GF-D8 (cell line): Measurements from ENCODE around the gene HIRA.
"Not testable (repeated sequence)": the region's sequence is repeated elsewhere in the genome, so short reads cannot be mapped to it uniquely, and the experiment has no call there.

Experiments used
- DNase-seq: peaks from one replicate; lab custom pipeline; 2025; lab: John Stamatoyannopoulos, UW

Gene HIRA

DNA sequence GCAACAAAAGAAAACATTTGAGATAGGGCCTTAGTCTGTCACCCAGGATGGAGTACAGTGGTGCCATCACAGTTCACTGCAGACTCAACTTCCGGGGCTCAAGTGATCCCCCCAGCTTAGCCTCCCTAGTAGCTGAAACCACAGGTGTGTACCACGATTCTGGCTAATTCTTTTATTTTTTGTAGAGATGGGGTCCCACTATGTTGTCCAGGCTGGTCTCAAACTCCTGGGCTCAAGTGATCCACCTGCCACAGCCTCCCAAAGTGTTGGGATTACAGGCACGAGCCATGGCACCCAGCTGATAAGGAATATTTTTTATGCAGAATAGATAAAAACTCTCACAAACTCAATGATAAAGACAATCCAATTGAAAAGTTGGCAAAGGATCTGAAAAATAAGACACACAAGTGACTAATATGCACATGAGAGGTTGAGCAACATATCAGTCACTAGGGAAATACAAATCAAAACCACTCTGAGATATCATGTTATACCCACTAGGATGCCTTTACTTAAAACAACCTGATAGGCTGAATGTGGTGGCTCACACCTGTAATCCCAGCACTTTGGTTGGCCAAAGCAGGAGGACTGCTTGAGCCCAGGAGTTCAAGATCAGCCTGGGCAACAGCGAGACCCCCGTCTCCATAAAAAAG, 106.1 kb downstream of the HIRA start:
- no peak for DNase-seq

- not testable (repeated sequence) for DNase-seq
These were observed 108.1 kb downstream of the HIRA start for GRCh38 chr22:19323420-19323819.

DNA sequence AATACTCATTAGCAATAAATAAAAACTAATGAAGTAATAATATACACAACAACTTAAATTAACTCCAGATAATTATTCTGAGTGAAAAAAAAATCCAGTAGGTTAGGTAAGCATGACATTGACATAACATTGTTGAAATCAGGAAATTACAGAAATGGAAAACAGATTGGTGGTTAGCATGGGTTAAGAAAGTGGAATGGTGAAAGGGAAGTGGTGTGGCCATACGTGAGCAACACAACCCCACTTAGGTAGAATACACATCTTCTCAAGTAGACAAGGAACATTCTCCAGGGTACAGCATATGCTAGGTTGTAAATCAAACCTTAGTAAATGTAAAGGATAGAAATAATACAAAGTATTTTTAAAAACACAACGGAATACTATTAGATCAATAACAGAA, 109.8 kb downstream of the HIRA start:
- peak; percentile 78 for DNase-seq

GRCh38 chr22:19320136-19320535, 111.4 kb downstream of the HIRA start:
- DNase-seq, result not testable (repeated sequence)

DNA sequence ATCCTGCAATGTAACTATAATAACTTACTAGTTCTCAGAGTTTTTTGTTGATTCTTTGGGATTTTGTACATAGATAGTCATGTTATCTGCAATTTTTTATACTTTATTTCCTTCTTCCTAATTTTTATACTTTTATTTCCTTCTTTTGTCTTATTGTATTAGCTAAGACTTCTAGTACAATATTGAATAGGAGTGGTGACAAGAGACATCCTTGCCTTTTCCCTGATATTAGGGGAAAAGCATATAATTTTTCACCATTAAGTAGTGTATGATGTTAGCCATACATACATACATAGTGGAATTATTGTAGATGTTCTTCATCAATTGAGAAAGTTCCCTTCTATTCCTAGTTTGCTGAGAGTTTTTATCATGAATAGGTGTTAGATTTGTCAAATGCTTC, 112.3 kb downstream of the HIRA start:
- no peak for DNase-seq

DNA sequence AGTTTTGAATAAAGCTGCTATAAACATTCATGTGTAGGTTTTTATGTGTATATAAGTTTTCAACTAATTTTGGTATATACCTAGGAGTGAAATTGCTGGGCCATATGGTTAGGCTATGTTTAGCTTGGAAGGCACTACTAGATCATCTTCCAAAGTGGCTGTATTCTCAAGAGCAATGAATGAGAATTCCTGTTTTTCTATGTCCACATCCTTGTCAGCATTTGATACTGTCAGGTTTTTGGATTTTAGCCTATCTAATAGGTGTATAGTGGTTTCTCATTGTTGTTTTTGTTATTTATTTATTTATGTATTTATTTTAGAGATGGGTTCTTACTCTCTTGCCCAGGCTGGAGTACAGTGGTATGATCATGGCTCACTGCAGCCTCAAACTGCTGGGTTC, 113.7 kb downstream of the HIRA start:
- no peak for DNase-seq

- no peak for DNase-seq
These were observed 123.7 kb downstream of the HIRA start for GRCh38 chr22:19307872-19308271.

GRCh38 chr22:19306535-19306934, 125.0 kb downstream of the HIRA start:
- DNase-seq, result not testable (repeated sequence)

DNA sequence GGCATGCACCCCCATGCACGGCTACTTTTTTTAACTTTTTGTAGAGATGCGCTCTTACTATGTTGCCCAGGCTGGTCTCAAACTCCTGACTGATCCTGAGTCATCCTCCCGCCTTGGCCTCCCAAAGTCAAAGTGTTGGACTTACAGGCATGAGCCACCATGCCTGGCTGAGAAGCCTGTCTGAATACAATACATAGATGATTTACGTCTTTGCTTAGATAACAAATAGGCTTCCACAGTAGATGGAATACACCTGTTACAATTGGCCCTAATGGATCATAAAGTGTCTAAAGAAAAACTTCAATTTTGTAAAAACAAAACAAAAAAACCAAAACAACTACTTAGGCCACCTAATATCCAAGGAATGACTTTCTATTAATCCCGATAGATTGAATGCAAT, 127.0 kb downstream of the HIRA start:
- no peak for DNase-seq

GRCh38 chr22:19303785-19304184, 127.7 kb downstream of the HIRA start:
- DNase-seq, result no peak

GRCh38 chr22:19295733-19296132, 135.8 kb downstream of the HIRA start:
- DNase-seq, result no peak

- DNase-seq, result no peak
These were observed 138.9 kb downstream of the HIRA start for GRCh38 chr22:19292458-19293230.

DNA sequence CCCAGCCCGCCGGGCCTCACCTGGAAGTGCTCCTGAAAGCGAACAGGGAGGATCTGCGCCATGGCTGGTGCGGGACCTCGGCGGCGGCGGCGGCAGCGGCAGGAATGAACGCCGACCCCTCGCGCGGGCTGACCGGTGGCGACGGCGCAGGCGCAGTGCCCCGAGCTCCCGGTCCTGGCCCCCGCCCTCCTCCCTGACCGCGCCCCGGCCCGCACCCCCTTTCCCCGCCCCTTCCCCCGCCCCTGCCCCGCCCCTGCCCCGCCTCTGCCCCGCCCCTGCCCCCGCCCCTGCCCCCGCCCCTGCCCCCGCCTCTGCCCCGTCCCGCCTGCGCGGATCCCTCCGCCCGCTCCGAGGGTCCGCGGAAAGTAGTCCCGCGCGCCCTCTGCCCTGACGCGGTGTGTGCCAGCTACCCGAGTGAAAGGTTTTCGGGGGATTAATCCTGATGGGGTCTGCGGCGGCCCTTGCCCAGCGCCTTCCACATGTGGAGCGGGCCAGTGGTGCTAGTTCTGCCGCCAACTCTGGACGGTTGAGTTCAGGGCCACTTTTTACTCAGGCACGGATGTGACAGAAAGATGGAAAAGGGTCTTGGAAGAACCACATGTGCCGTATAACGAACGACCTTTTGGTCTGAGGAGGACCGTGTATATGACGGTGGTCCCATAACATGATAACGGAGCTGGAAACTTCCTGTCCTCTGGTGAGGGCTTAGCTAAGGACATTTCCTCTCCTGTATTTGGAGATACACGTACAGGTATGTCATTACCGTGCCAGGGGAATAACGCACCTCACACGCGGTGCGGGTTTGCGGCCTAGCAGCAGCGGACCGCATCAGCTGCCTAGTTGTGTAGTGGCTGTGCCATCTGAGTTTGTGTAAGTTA, 139.7 kb downstream of the HIRA start, which contains the start of gene CLTCL1:
CLTCL1 (minus strand) TSS at position 140 of the 878 bp plus-strand sequence; CDS start at position 62, 78 bp downstream.
- DNase-seq, result peak; percentile 26

DNA sequence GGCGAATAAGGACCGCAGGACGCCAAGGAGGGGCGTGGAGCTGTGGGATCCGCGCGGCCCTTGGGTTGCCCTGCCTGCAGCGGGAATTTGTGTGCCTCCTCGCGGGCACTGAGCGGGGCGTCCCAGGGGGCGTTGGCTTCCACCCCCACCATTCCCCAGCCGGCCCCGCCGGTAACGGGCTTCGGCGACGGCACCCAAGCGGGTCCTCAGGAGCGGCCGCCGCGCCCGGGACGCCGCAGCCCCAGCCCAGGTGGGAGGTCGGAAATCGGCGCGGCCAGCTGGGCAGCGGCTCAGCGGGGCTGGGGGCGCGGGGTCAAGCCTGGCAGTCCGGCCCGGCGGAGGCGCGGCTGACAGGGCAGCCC, 140.3 kb downstream of the HIRA start:
- no peak for DNase-seq

DNA sequence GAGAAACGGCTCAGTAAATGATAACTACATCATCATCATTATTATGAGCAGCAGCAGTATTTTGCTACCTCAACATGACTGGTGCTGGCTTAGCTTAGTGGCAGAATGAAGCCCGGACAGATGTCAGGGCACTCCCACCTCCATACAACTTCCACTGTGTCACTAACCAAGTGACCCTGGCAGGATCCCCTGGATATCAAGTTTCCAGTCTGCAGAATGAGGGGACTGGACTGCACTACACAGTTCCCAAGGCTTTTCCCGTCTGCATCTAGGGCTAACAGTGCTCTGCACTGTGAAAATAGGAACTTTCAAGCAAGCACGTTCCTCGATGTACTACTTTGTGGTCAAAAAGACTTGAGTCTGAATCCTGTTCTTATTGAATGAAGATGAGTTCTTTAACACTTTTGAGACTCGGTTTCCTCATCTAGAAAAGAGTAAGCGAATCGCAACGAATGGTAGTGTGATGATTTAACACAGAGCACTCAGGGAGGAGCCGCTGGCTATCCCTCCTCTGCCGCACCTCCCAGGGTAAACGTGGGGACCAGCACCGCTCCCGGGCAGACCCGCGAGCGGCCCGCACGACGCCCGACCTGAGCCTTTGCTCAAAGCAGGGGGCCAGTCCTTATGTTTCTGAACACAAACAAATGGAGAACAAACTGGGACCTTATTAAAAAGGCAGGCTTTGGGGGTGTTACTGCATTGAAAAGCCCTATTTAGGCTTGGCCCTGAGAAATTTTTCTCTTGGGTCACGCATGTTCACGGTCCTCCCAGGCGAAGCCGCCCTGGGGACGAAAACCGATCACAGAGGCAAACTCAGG, 140.9 kb downstream of the HIRA start:
- no peak for DNase-seq

DNA sequence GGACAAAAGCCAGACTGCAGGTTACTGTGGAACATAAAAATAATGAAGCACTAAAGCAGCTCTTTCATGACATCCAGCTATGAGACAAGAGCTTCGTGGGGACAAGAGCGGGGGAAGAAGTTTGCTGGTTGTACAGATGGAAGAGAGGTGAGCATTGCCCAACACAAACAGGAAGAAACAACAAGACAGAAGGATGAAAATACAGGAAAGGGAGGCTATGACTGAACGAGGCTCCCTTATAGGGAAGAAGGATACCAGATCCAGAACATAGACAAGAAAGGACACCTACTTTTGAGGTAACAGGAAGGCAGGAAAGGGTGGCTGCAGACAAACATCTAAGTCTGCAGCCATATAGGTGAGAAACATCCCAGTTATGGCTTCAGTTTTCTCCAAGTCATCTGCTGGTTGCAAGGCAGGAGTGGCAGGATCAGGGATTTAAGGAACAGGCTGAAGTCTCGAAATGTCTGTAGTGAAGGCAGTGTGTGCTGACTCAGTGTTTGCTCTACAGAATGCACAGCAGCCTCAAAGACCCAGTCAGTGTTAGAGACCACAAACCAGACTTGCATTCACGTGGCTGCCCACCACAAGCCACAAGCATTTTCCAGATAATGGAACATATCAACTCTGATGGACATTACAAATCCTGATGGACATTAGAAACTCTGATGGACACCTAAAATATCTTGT, 141.9 kb downstream of the HIRA start:
- DNase-seq, result no peak

- no peak for DNase-seq
These were observed 143.6 kb downstream of the HIRA start for GRCh38 chr22:19287889-19288288.

DNA sequence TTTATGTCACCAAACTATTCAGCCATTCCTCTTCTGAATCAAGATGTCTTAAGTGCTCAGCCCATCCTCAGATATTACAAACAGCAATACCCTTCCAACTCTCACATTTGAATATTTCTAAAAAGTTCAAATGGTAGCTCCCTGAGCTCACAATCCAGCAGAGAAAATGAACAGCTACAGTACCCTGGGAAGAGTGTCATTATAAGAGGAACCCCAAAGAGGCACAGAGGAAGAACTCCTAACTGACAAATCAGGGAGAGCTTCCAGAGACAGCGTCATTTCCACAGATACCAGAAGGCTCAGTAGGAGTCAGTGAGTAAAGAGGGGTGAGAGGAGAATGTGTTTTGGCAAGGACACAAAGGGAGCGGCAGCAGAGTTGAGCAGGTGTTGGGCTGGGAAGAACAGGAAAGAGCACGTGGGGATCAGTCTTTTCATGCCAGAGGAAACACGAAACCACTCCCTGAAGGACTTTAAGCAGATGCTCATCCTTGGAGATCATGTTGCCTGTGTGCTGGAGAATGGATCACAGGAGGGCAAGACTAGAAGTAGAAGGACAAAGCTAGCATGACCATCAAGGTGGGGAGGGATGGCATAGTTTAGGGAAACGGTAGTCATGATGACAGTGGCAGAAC, 144.3 kb downstream of the HIRA start:
- no peak for DNase-seq

GRCh38 chr22:19285831-19286230, 145.7 kb downstream of the HIRA start:
- no peak for DNase-seq
